GM06990 (cell line): ENCODE results near the gene URB1.

ENCODE experiments used
- DNase-seq: peaks from one replicate; pipeline ENCODE4 v3.0.0-alpha.2; 2011; ENCODE audit not compliant: insufficient read length; ENCODE audit errors: extremely low read depth
- H3K27me3 ChIP-seq: replicated peaks from 2 replicates; pipeline ENCODE4 v1.6.0; 2011; ENCODE audit warnings: low read length; ENCODE audit not compliant: control insufficient read depth, insufficient read depth
- H3K36me3 ChIP-seq: 2 replicates; pipeline ENCODE4 v1.5.1; 2011; ENCODE audit warnings: low read length; ENCODE audit not compliant: control insufficient read depth, insufficient read depth
- H3K4me3 ChIP-seq: replicated peaks from 2 replicates; pipeline ENCODE4 v1.5.1; 2011; ENCODE audit warnings: low read depth, mild to moderate bottlenecking, control low read depth, low read length
- TF ChIP-seq, protein P1 (sequence below): IDR thresholded peaks from 2 replicates; pipeline ENCODE4 v1.5.1; 2011; ENCODE audit warnings: low read length, control low read depth, mild to moderate bottlenecking, inconsistent platforms; ENCODE audit not compliant: insufficient read depth, poor library complexity, severe bottlenecking

The URB1 gene

DNA sequence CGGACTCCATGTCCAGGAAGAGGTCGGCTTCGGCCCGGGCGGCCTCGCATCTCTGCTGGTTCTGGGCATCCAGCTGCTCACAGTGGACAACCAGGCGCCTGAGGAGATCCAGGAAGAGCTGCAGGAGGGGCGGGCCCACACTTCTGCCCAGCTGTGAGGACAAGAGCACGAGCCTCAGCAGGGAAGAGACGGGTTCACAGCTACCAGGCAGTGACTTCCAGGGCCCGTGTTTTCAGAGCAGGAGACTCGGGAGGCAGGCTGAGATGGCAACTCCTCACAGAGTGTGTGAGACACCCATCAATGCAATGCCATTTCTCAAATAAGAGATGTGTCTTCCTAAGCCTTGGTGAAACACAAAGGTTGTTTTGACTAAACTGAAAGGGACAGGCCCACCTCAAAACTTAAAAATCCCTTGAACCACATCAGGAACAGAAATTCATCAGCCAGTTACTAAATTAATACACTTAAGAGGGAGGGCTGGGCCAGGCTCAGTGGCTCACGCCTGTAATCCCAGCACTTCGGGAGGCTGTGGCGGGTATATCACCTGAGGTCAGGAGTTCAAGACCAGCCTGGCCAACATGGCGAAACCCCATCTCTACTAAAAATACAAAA lies 43.4 kb downstream of the URB1 start:
- Histone ChIP-seq H3K27me3 (no peaks in the 10 kb centered on the region), H3K4me3 (no peak overlapping the region), H3K36me3 (peaks cover 63% of the 10 kb centered on the region)
- TF ChIP-seq, protein P1, sequence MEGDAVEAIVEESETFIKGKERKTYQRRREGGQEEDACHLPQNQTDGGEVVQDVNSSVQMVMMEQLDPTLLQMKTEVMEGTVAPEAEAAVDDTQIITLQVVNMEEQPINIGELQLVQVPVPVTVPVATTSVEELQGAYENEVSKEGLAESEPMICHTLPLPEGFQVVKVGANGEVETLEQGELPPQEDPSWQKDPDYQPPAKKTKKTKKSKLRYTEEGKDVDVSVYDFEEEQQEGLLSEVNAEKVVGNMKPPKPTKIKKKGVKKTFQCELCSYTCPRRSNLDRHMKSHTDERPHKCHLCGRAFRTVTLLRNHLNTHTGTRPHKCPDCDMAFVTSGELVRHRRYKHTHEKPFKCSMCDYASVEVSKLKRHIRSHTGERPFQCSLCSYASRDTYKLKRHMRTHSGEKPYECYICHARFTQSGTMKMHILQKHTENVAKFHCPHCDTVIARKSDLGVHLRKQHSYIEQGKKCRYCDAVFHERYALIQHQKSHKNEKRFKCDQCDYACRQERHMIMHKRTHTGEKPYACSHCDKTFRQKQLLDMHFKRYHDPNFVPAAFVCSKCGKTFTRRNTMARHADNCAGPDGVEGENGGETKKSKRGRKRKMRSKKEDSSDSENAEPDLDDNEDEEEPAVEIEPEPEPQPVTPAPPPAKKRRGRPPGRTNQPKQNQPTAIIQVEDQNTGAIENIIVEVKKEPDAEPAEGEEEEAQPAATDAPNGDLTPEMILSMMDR = no peak
- no peak for DNase-seq

DNA sequence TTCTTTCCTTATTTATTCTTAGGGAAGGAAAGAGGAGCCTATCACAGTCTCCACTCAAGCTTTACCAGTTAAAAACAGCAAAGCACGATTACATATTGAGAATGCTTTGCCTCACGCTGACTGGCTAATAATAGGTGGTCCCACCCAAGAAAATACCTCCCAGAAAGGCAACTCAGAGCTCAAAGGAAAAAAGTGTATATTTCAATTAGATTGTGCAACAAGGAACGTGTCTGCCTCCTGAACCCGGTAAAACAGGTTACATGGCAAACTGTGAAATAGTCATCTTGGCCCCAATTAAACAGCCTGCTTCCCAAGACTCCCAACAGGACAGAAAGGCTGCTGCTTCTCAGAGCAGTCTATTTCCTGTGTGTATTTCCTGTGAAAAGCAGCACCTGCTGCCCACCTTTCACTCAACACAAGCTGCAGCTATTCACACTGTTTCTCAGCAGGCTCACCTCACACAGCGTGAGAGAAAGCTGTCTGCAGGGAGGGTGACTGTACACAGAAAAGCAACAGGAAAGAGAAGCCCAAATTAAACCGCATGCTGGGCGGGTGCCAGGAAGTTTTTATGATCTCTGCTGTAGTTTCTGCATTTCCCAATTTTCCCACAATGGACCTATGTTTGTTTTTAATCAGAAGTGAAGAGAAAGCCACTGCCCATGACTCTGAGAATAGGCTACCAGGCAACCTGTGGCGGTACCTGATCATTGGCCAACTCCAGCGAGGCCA lies 44.0 kb downstream of the URB1 start:
- H3K4me3 ChIP-seq = no peak overlapping the region
- DNase-seq = no peak
- no peaks in the 10 kb centered on the region for H3K27me3 ChIP-seq
- peaks cover 60% of the 10 kb centered on the region for H3K36me3 ChIP-seq
- TF ChIP-seq, protein P1 = no peak

DNA sequence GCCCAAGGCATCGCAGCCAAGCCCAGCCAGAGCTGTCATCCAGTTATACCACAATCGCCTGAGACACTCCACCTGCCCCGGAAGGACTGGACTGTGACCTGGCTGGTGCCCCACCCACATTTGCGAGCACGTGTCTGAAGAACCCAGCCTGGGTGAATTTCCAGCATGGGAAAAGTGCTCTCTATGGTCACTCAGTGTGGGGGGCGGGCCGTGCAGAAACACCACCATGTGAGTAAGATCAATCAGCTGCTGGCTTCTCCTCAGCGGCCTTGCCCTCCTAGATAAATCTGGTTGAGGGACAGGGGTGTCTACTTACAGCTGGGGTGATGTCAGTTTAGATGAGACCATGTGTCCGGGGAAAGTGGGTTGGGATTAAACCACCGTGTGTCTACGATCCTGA lies 44.8 kb downstream of the URB1 start:
- no peak overlapping the region for H3K4me3 ChIP-seq
- DNase-seq = no peak
- H3K36me3 ChIP-seq = peaks cover 61% of the 10 kb centered on the region
- no peaks in the 10 kb centered on the region for H3K27me3 ChIP-seq
- TF ChIP-seq, protein P1 = no peak

DNA sequence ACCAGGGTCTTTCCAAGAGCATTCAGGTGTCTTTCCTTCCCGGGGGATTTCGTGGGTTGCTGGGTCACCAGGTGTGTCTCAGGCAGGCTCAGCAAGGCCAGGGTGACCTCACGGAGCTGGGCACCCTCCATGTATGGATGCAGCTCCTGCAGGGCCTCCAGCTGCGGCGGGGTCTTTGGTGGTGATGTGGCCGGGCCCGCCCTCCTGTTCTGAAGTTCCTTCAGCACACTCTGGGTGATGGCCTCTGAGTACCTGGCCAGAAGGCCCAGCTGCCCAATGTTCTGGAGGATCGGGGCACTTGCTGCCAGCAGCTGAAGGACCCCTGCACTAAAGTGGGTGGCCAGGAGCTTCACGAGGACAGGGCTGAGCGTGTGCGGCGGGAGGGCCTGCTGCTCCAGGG lies 45.5 kb downstream of the URB1 start:
- Histone ChIP-seq H3K36me3 (peaks cover 55% of the 10 kb centered on the region), H3K4me3 (no peak overlapping the region), H3K27me3 (no peaks in the 10 kb centered on the region)
- TF ChIP-seq, protein P1 = no peak
- no peak for DNase-seq

DNA sequence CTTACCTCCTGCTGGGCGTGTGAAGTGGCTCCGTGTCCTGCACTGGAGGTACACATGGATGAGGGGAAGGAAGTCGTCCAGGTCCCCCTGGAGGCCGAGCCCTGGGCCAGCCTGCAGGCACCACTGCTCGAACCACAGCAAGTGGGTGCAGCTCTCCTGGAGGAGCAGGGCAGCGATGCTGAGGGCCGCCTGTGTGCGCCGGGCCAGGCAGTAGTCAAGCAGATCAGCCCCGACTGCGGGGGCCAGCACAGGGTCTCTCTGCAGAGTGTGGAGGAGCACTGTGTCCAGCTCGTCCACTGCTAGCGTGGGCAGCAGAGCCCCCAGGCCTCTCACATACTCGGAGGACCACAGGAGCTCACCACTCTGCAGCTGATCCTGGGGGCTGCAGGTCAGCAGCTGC lies 45.9 kb downstream of the URB1 start:
- Histone ChIP-seq H3K27me3 (no peaks in the 10 kb centered on the region), H3K36me3 (peaks cover 57% of the 10 kb centered on the region), H3K4me3 (no peak overlapping the region)
- no peak for DNase-seq
- TF ChIP-seq, protein P1 = no peak
